OCI-M2 (cell line): Measurements from ENCODE around the gene OTOA.
"Not testable (repeated sequence)": the region's sequence is repeated elsewhere in the genome, so short reads cannot be mapped to it uniquely, and the experiment has no call there.

ENCODE experiments used
- DNase-seq: peaks from one replicate; lab custom pipeline; 2025; ENCODE audit not compliant: unreplicated experiment; lab: John Stamatoyannopoulos, UW

OTOA gene

DNA sequence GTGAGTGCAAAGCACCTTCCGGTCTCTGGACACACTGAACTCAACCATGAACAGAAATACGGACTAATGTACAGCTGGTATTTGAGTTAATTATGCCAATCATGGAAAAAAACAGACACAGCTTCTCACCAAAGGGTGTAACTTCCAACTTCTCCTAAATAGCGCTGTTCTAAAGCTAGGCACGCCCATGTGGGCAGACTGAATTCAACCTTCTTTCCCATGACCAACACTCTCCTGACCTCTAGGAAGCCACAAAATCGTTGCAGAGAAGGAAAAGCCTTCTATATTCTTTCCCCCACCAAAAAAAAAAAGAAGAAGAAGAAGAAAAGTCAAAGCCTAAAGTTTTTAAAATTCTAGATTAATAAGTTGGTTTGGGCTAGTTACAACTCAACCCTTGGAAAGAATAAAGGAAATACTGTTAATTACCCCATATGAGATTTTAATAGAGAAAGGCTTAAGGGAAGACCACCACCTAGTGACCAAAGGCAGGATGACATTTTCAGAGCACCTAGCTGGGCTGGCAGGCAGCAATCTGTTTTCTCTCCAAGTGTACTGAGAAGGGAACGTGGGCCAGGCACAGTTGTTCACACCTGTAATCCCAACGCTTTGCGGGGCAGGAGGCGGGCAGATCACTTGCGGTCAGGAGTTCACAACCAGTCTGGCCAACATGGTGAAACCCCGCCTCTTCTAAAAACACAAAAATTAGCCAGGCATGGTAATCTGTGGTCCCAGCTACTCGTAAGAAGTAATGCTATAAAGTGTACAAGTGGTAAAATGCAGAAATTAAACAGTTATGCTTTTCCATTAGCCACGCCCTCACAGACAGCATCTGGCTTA lies 138.0 kb downstream of the OTOA start:
- DNase-seq, result not testable (repeated sequence)

GRCh38 chr16:21802375-21802663 lies 138.6 kb downstream of the OTOA start:
- not testable (repeated sequence) for DNase-seq
